ENCODE results near the gene BAHCC1. TPM values are rescaled to one million over a fixed set of nuclear protein-coding genes. Genes with fewer than 3 reads are reported as not detected.

The BAHCC1 gene
- total and polyA plus RNA-seq, 2 donors (not counting 3 experiments of a cell fraction or from before 2014, with no cell fraction given), result 4.7 to 11.6 TPM

DNA sequence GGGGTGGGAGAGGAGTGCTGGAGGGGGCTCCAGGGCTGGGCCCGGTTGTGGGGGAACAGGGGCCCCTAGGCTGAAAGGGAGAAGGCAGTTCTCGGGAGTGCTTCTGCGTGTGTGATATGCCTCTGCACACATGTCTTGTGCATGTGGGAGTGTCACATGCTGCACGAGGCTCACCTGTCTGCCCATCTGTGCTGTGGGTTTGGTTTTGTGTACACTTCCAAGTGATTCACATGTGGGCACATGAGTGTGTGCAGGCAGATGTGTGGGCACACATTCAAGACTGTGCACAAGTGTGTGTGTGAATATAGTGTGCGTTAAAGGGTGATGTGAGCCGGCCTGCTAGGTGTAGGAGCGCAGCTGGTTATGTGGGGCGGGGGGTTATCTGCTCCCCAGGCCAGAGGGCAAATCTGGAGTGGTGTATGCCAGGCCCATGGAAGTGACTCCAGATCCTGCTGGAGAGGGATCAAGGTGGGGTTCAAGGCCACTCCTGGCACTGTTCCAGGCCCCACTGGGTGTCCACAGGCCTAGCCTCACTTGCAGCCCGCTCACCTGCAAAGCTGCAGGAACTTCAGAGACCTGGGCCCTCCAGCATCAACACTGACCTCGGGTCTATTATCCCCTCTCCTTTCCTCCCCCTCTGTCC is 3.8 kb upstream of the BAHCC1 start:
- no peak for TF ChIP-seq POLR2A (IDR thresholded peaks at IDR 0.05; ENCODE audit: low read depth, low read length)
- no peak for TF ChIP-seq EZH2 (IDR thresholded peaks at IDR 0.05; ENCODE audit: borderline replicate concordance, low read depth, low read length, severe bottlenecking)
- TF ChIP-seq FOS (IDR thresholded peaks at IDR 0.05; ENCODE audit: borderline replicate concordance, insufficient read depth, low read length), result no peak
- TF ChIP-seq MAX (IDR thresholded peaks at IDR 0.05; ENCODE audit: insufficient read depth, insufficient read length), result no peak
- Histone ChIP-seq H3K4me1 (ENCODE audit: control insufficient read depth, extremely low read depth, insufficient read depth, low read length) (peaks cover 42% of the 10 kb centered on the region), H3K36me3 (ENCODE audit: control insufficient read depth in 2 of 2, extremely low read depth in 1 of 2, insufficient read depth in 2 of 2, low read length in 2 of 2) (peaks cover 0 to 4% of the 10 kb centered on the region in 2 experiments), H3K27ac (ENCODE audit: insufficient read depth, low read depth, low read length) (no peak overlapping the region), H3K9me3 (replicated peaks; ENCODE audit: control insufficient read depth, insufficient read depth, low read length) (no peaks in the 10 kb centered on the region), H2AFZ (ENCODE audit: low read depth, low read length) (no peak overlapping the region), H3K79me2 (ENCODE audit: control insufficient read depth, insufficient read depth, low read length) (peaks cover 22% of the 10 kb centered on the region), H3K4me3 (replicated peaks in 1 of 3; ENCODE audit: insufficient read depth in 1 of 3, low read depth in 1 of 3, low read length in 3 of 3) (no peak overlapping the region), H3K9me1 (replicated peaks; ENCODE audit: control insufficient read depth, extremely low read depth, insufficient read depth, low read length) (no peaks in the 10 kb centered on the region), H3K4me2 (ENCODE audit: insufficient read depth, low read length) (no peak overlapping the region), H3K27me3 (ENCODE audit: control insufficient read depth in 2 of 2, insufficient read depth in 2 of 2, low read length in 2 of 2) (no peaks in the 10 kb centered on the region), H3K9ac (replicated peaks; ENCODE audit: extremely low read depth, insufficient read depth, low read length) (no peak overlapping the region), H4K20me1 (replicated peaks; ENCODE audit: control insufficient read depth, extremely low read depth, insufficient read depth, low read length) (no peaks in the 10 kb centered on the region)
- CTCF ChIA-PET, result interaction anchor here (0.9 to 2.7 kb wide), 7 partner anchors 10 to 137 kb away, joined by 3 to 13 read pairs (median 5); no protein-coding TSS in a partner anchor
- dilution Hi-C loops (cut with MboI; ENCODE audit: extremely low pct_ligation_motif_present, low sequenced_read_pairs) (no loop called here), intact Hi-C loops (cut with micrococcal nuclease) (no loop called here)
- BruUV-seq (replicated peaks), result no TSS peak
- no peak for DNase-seq (ENCODE audit: low read depth, low spot score)
- no peak for FAIRE-seq
- POLR2A ChIA-PET, result interaction anchor here (0.7 to 1.6 kb wide), 2 partner anchors 121 to 325 kb away, joined by 3 to 4 read pairs; partner anchors contain the start of gene ACTG1

Measured in endothelial cell of umbilical vein (primary cell).